ENCODE measurements around the gene KIF2A.

DNA sequence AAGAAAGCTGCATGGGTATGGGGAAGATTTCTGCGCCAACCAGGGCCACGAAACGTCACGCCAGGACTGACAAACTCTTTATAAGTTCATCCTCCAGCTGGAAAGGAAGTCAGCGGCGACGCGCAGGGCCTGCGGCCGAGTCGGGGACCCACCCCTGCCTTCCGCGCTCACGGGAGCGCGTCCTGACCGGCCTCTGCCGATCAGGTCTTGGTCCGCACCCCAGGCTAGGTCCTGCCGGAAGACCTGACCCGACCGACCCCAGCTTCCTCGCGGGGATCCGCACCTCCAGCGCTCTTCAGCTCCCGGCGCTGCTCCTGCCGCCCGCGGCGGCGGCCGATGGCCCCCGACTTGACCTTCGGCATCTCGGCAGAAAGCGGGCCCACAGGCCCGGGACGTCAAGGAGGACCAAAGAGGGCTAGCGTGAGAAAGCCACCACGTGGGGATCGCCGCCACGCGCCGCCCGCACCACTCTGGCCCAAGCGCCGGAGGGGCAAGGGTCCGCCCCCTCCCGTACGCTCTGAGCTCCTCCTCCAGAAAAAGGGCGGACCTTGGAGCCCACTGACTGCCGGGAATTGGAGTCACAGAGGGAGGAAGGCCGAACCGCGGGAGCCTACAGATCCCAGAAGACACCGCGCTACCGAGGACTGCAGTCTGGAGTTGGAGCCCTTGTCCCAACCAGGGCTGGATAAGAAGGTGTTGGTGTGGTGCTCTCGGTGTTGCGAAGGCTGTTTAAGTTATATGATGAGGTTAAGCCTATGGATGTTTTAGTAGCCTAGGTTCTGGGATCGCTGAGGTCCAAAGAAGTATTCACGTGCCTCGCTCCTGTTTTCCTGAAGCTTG, 97.6 kb downstream of the KIF2A start, which contains the start of gene DIMT1:
- TF ChIP-seq CEBPB (IDR thresholded peaks at IDR 0.05; ENCODE audit: low read depth) (no peak), CTCF (IDR thresholded peaks at IDR 0.05 in 2 of 3, conservative IDR thresholded peaks at IDR 0.05 in 1 of 3; ENCODE audit: borderline replicate concordance in 1 of 3, insufficient read depth in 1 of 3, low read depth in 2 of 3, low read length in 2 of 3) (no peak), YY1 (IDR thresholded peaks at IDR 0.05; ENCODE audit: extremely low read depth, insufficient replicate concordance, low read depth, low read length) (peak; percentile 48), TCF7L2 (IDR thresholded peaks at IDR 0.05; ENCODE audit: borderline replicate concordance, extremely low read depth, insufficient read depth, insufficient read length) (no peak), EZH2 (IDR thresholded peaks at IDR 0.05) (no peak), POLR2AphosphoS5 (IDR thresholded peaks at IDR 0.05; ENCODE audit: low read depth, low read length) (peak; percentile 99), SIN3A (IDR thresholded peaks at IDR 0.05; ENCODE audit: low read depth) (peak; percentile 93), REST (IDR thresholded peaks at IDR 0.05; ENCODE audit: low read depth) (no peak), ZNF274 (IDR thresholded peaks at IDR 0.05; ENCODE audit: low read depth, low read length) (no peak), POLR2A (IDR thresholded peaks at IDR 0.05; ENCODE audit: borderline replicate concordance, extremely low read depth, insufficient read depth, insufficient read length) (peak; percentile 98), EGR1 (IDR thresholded peaks at IDR 0.05; ENCODE audit: low read depth) (peak; percentile 72), ZFX (IDR thresholded peaks at IDR 0.05) (peak; percentile 83)
- TF ChIP-seq, protein P1, sequence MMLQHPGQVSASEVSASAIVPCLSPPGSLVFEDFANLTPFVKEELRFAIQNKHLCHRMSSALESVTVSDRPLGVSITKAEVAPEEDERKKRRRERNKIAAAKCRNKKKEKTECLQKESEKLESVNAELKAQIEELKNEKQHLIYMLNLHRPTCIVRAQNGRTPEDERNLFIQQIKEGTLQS (IDR thresholded peaks at IDR 0.05) = no peak
- TF ChIP-seq, protein P2, sequence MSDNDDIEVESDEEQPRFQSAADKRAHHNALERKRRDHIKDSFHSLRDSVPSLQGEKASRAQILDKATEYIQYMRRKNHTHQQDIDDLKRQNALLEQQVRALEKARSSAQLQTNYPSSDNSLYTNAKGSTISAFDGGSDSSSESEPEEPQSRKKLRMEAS (IDR thresholded peaks at IDR 0.05) = peak; percentile 99

All from HCT116 (cell line).